HG02571 (cell line): Measurements from ENCODE around the gene MED20.

Experiments
- ATAC-seq: cut with Tn5 transposase; IDR thresholded peaks from one replicate; pipeline ENCODE4 v1.9.1; 2021; ENCODE audit warnings: mild to moderate bottlenecking, moderate library complexity; ENCODE audit not compliant: unreplicated experiment

The MED20 gene

GRCh38 chr6:41914869-41915530 lies 5.9 kb downstream of the MED20 start:
- no peak for ATAC-seq

GRCh38 chr6:41914343-41914742 lies 6.6 kb downstream of the MED20 start:
- ATAC-seq = no peak

DNA sequence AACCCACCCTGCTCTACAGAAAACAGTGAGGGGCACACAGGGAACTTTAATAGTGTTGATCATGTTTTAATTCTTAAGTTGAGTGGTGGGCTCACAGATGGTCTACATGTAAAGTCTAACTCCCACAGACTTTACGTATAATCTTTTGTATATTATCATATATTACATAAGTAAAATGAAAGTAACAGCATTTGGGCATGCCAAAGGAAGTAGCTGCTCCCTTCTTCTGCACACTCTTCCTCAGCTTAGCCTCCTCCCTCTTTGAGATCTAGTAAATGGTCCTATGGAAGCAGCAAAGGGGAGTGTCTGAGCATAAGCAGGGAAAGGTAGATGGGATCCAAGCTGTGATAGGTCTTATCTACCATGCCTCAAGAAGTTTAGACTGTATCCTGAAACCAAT lies 11.2 kb downstream of the MED20 start:
- ATAC-seq = no peak

DNA sequence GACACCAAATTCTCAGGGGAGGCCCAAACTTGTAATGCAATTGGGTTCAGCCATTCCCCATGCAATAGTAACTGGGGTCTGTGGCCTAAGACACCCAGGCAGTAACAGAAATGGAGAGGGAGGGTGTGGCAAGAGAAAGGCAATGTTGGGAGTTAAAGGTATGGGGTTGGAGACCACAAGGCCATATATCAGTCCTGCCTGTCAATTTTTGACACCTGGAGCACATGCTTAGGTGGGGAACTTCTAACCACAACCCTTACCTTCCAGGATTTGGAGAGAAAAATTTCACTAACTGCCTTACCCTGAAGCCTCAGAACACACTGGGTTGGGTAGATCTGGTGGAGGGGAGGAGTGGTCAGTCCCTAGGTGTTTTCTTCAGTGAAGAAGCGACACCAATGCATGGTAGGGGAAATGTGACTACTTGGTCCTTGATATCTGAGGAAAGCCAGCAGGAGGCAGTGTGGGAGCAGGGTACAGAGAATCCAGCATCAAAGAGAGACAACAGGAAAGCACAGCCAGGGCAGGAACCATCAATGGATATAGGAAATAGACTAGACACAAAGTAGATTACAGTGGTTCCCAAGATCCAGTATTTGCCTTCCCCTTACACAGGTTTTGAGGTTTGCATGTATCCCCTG lies 18.9 kb downstream of the MED20 start:
- ATAC-seq = no peak

DNA sequence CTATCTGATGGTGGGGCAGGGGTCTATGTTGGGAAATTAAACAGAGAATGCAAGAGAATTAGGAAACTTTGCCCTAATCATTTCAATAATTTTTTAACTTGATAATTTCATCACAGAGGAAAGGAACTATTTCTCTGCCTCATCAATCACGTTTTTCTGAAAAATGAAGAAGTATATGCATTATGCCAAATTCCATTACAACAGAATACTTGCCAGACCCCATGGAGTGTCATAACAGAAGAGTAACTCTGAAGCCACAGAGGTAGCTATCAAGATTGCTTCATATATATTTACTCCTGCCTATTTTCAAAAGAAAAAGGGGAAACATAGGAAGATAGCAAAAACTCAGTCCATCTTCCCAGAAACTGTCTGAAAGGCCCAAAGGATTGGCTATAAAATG lies 20.1 kb downstream of the MED20 start:
- no peak for ATAC-seq

DNA sequence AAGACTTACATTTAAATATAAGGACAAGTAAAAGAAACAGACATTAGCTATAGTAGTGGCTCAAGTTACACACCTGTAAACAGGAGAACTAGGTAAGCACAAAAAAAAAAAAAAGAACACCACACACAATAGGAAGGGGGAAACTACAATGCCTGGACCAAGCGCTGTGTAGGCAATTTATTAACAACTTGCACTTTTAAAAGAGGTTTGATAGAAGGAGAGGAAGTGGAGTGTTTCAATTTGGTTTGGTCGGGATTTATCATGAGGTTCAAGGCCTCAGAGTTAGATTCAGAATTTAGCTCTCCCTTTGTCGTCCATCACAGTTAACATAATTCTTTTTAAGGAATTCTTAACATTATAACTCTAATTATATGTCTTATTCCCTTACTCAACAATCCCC lies 24.7 kb downstream of the MED20 start:
- no peak for ATAC-seq

GRCh38 chr6:41895300-41896233 lies 25.4 kb downstream of the MED20 start, which contains the start of gene USP49:
Gene USP49, minus strand, starts transcription at chr6:41895375. Its CDS starts 88,392 bp downstream, at chr6:41806983.
- ATAC-seq = peak; percentile 78

GRCh38 chr6:41894366-41895299 lies 26.3 kb downstream of the MED20 start:
- peak; percentile 35 for ATAC-seq

DNA sequence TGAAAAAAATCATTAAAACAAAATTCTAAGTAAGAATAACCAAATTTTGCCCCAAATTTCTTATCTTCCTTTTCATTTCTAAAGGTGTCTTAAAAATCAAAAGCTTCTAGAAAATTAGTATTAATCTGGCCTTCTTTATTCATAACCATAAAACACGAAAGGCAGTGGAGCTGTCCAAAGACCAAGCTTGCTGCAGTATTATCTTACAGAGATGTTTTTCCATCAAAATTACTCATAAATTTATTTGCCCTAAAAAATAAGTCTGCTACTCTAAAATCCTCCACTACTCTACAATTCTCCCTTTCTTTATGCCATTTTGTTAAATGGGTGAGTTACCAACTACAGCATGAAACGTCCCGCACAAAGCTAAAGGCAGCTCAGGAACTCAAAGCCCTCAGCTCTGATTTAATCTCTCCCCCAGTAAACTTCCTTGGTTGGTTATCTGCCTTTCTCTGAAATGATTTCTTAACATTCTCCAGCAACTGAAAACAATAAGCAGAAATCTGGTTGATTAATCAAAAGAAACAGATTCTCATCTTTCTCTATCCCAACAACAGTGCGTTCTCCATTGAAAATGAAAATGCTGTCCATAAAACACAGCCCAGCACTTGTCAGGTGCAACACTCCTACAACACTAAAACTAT lies 27.9 kb downstream of the MED20 start:
- no peak for ATAC-seq

- no peak for ATAC-seq
Measured at GRCh38 chr6:41887331-41887751, 33.6 kb downstream of the MED20 start.

- ATAC-seq = no peak
Measured at GRCh38 chr6:41885930-41886329, 35.0 kb downstream of the MED20 start.

DNA sequence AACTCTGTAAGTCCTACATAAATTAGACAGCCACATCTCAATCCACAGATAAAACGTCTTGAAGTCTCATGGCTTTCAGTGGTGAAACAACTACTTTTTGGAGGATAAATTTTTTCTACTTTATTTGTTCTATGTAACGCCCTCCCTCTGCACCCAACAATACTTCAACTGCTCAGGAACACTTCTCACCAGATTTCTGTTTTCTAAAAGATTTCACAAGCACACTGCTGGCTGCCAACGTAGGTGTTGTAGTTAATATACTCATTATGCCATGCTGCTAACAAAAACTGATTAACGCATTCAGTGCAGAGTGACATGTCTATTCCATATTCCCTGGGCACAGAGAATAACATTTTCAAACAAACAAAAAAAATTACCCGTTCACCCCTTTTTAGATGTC lies 36.0 kb downstream of the MED20 start:
- no peak for ATAC-seq

DNA sequence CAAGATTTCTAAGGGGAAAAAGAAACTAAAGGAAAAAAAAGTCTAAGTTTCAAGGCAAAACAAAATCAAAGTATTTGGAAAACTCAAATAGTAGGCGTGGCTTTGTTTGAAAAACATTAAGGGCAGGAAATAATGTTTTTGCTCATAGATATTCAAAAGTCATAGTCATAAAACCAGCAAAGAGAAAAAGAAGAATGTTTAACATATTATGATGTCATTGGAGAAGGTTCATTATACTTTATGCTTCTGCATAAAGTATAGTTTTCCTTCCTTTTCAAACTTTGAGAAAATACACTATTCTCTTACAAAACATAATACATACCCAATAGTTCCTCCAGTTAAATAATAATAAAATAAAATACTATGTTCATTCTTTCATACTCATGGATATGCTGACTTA lies 39.4 kb downstream of the MED20 start:
- no peak for ATAC-seq

DNA sequence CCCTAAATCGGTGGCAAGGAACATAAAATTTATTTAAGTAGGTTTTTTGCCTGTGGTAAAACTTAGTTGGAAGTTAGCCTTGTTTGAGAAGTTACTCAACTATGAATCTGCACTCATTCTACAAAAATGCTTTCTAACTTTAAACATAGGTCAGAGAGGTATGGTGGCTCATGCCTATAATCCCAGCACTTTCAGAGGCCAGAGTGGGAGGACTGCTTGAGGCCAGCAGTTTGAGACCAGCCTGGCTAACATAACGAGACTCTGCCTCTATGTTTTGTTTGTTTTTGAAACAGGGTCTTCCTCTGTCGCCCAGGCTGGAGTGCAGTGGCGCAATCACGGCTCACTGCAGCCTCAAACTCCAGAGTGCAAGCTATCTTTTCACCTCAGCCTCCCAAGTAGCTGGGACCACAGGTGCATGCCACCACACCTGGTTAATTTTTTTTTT lies 42.0 kb downstream of the MED20 start:
- ATAC-seq = no peak

DNA sequence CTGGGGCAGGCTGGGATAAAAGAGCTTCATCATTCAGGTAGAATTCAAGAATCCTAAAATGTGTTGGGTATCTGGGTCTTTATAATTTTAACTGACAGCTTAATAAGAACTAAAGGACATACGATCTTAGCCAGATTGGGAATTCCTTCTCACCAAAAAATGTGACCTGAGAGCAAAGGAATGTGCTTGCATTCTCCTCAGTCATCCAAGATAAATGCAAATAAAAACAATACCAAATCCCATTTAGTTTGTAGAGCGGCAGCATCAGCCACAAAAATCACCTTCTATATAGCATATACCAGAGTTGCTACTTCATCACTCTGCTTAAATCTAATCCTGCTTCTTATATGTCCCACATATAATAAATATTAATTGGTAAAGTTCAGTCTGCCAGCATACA lies 42.7 kb downstream of the MED20 start:
- no peak for ATAC-seq

DNA sequence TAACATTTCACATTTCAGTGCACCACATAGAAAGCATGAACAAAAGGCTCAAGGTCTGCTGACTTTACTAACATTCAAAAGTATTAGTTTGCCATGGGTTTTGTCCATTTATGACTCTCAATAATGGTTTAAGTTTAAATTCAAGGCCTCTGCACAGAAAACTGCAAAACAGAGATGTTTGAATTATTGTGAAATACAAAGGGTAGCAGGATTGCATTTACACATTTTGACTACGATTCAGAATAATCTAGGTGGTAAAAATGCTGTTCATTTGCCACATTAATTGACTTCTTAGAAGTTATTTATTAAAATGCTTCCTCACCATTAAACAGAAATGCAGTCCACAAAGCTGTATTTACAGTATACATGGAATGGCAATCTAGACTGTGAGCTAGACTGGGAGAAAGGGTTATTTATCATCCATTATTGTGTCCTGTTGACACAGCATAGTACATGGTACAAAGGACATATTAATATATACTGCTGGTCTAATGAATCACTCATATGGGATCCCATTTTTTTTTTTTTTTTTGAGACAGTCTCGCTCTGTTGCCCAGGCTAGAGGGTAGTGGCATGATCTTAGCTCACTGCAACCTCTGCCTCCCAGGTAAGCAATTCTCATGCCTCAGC lies 43.8 kb downstream of the MED20 start:
- no peak for ATAC-seq

- ATAC-seq = no peak
Measured at GRCh38 chr6:41874741-41875140, 46.2 kb downstream of the MED20 start.

- no peak for ATAC-seq
Measured at GRCh38 chr6:41872147-41872546, 48.8 kb downstream of the MED20 start.

- no peak for ATAC-seq
Measured at GRCh38 chr6:41871691-41872090, 49.2 kb downstream of the MED20 start.

GRCh38 chr6:41859356-41859755 lies 61.6 kb downstream of the MED20 start:
- ATAC-seq = no peak
